Stimulated activated CD8-positive, alpha-beta memory T cell treated with anti-CD3 and anti-CD28 coated beads, Interleukin-15, amount 100 ng/mL, for 24 hours (primary cell): ENCODE measurements around the gene RERE.
"Not testable (repeated sequence)": the region's sequence is repeated elsewhere in the genome, so short reads cannot be mapped to it uniquely, and the experiment has no call there.

Experiments used
- DNase-seq: peaks from one replicate; pipeline ENCODE4 v3.0.0-alpha.2; 2020; ENCODE audit warnings: low read depth

RERE gene

GRCh38 chr1:8448505-8448904 lies 368.9 kb downstream of the RERE start:
- DNase-seq, result not testable (repeated sequence)

DNA sequence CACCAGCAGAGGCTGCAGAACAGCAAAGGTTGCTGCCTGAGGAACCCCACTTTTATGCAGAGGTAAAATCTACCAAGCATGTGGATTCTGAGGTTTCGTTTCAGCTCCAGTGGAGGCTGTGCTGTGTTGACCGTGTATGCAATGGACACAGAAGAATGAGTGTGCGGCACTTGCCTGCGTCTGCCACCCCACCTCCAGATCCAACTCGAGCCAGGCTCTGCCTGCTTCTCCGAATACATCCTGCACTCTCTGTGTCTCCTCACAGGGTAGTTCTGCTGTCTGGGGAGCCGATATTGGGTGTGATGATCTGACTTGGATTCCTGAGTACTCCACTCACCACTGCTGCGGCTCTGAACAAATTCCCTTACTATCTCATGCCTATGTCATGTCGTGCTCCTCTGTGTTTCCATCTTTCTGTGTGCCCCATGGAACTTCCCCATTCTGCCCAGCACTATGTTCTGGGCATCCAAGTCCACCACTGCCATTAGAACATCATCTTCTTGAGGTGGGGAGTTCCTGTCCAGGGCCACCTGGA lies 369.8 kb downstream of the RERE start:
- no peak for DNase-seq

- DNase-seq, result not testable (repeated sequence)
These were observed 371.3 kb downstream of the RERE start for GRCh38 chr1:8446119-8446518.

DNA sequence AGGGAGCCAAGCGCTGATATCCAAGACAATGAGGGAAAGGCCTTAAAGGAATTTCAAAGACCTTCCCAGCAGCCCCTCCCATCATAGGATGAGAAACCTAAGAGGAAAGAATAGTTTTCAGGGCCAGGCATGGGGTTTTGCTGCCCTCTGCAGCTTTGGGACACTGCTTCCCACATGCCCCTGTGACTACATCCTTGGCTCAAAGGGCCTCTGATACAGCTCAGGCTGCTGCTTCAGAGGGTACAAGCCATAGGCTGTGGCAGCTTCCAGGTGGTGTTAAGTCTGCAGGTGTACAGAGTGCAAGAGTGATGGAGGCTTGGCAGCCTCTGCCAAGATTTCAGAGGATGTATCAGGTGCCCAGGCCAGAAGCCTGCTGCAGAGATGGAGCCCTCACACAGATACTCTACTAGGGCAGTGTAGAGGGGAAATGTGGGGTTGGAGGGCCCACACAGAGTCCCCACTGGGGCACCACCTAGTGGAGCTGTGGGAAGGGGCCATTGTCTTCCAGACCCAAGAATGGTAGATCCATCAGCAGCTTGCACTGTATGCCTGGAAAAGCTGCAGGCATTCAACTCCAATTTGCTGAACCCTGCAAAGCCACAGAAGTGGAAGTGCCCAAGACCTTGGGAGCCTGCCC lies 373.8 kb downstream of the RERE start:
- no peak for DNase-seq

- no peak for DNase-seq
These were observed 376.0 kb downstream of the RERE start for GRCh38 chr1:8441426-8441825.

GRCh38 chr1:8439015-8439702 lies 378.3 kb downstream of the RERE start:
- no peak for DNase-seq

DNA sequence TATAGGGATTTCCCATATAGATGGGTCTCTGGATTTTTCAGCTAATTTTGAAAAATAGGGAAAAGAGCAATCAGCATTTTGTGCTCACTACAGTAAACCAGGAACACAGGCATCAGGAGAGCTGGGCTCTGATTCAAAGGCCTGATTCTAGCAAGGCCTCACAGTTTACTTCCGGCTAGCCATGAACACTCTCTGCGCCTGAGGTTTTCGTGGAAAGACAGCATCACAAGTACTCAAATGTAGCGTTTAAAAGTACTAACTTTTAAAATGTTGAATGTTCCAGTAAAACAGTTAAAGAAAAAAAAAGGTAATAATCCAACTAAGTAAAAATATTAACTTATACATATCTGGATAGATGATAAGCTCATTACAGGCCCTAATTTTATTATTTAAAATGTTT lies 379.0 kb downstream of the RERE start:
- DNase-seq, result no peak

DNA sequence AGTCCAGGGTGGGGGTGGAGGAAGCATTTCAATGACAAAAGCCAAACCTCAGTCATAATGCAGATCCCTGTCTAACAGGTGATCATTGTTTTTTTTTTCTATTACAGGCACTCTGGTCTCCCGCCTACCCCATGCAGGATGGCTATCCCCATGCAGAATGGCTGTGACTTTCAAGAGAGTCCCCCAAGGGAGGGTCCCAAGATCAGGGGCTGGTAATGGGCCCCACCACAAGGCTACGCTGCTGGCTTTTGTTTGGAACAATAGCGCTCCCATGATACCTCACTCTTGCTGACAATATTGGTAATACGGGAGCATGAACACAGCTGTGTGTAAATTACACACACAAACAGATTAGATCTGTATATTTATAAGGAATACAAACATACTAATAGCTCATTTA lies 380.1 kb downstream of the RERE start:
- no peak for DNase-seq

- DNase-seq, result no peak
These were observed 381.8 kb downstream of the RERE start for GRCh38 chr1:8435569-8436071.

- no peak for DNase-seq
These were observed 383.3 kb downstream of the RERE start for GRCh38 chr1:8434101-8434500.

GRCh38 chr1:8431784-8432183 lies 385.7 kb downstream of the RERE start:
- no peak for DNase-seq

DNA sequence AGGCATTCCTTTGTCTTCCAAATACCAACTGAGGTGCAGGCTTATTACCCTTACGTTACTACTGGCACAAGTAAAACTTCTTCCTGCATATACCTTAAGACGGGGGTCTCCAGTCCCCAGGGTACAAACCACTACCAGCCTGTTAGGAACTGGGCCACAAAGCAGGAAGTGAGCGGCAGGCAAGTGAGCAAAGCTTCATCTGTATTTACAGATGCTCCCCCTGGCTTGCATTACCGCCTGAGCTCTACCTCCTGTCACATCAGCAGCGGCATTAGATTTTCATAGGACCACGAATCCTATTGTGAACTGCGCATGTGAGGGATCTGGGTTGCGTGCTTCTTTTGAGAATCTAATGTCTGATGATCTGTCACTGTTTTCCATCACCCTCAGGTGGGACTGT lies 386.4 kb downstream of the RERE start:
- DNase-seq, result no peak

GRCh38 chr1:8430476-8430875 lies 387.0 kb downstream of the RERE start:
- DNase-seq, result no peak

- no peak for DNase-seq
These were observed 387.8 kb downstream of the RERE start for GRCh38 chr1:8429549-8430110.

GRCh38 chr1:8428441-8428840 lies 389.0 kb downstream of the RERE start:
- no peak for DNase-seq

DNA sequence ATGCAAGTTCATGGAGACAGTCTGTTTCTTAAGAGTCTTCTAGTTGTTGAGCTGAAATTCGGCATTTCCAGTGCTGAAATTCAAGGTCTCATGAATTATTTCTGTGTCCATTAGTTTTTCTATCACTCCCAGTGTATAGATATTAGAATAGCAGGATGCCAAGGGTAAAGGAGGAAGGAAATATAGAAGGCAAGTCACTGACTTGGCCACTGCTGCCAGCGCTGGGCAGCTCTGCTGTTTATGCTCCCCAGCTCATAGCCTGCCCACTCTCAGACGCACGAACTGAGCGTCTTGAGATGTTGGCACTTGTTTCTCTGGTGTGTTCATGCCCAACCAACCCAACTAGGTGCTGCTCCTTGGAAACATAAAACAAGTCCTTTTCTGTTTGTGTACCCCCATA lies 389.5 kb downstream of the RERE start:
- DNase-seq, result no peak

DNA sequence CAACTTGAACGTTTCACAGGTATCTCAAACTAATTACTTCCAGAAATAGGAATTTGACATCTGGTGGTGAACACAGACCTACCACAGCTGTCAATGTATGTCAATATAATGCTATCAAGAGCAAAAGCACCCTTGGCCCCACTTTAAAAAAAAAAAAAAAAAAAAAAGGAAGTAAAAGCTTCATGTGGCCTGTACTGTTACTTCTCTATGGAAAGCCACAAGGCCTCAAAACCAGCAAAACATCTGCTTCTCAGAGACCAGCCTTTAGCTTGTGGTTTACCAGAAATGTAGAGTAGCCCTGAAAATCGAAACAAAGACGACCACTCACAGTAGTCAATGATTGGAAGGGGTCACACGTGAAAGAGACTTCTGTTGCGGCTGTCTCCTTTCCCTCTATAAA lies 389.9 kb downstream of the RERE start:
- no peak for DNase-seq

GRCh38 chr1:8426996-8427395 lies 390.4 kb downstream of the RERE start:
- DNase-seq, result no peak

- no peak for DNase-seq
These were observed 391.7 kb downstream of the RERE start for GRCh38 chr1:8425781-8426161.

DNA sequence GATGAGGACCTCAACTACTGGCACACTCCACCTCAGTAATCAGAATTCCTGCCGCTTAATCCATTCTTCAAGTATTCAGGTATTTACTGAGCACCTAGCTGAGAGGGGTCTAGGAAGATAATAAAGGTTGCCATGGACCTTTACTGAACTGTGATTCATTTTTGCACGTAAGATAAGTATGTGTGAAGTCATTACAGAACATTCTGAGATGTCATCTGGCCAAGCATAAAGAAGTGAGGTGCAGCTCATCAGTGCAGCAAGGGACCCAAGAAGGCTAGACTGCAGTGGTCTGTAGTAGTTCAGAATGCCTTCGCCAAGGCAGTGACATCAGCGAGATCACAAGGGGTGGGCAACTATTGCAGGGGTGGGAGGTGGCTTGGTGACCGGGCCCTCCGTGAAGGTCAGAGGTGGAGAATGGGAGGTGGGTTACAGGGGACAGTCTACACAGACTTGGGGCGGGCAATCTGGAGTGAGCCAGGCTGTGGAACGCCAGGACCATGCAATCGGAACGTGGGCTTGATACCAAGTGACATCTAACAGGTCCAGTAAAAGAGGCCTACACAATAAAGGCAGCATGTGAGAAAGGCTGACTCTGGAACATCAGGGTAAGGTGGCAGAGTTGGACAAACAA lies 392.2 kb downstream of the RERE start:
- DNase-seq, result no peak

DNA sequence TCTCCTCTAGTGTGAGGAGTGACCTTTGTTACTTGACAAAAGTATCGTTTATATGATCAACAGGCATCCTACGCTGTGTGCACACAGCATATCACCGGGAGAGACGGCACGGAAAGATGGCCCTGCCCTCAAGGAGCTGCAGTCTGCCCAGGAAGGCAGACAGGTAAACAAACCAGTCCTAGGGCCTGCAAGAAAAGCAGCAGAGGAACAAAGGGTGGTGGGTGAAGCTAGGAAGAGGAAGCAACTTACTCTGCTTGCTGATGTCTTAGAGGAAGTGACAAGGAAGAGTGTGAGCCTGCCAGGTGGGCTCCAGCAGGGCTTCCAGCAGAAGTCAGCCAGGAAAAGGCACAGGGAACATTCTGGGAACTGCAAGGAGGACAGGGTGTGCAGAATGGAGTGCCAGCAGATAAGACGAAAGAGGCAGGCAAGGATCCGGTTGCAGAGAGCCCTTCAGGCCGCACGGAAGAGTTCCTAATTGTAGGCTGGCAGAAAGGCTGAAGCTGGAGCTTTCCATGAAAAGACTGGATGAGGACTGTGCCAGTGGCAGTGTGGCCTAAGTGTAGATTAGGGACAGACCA lies 392.8 kb downstream of the RERE start:
- DNase-seq, result no peak
